Measurements from ENCODE around the gene TOM1L2.
"Not testable (repeated sequence)": the region's sequence is repeated elsewhere in the genome, so short reads cannot be mapped to it uniquely, and the experiment has no call there.

Gene TOM1L2

GRCh38 chr17:17816831-17817551, 155.2 kb downstream of the TOM1L2 start:
- DNase-seq: peak in 3 of 14 donors; percentile 22 to 44 (median 37)

GRCh38 chr17:17816240-17816814, 155.9 kb downstream of the TOM1L2 start:
- DNase-seq: peak in 2 of 14 donors; percentile 44 to 51

GRCh38 chr17:17815436-17816200, 156.6 kb downstream of the TOM1L2 start:
- peak in 7 of 14 donors; percentile 34 to 64 (median 52) for DNase-seq

- peak in 2 of 14 donors; percentile 44 to 69 for DNase-seq
Measured at GRCh38 chr17:17815062-17815406, 157.2 kb downstream of the TOM1L2 start.

- peak in 1 of 14 donors; percentile 55 for DNase-seq
Measured at GRCh38 chr17:17814162-17815061, 157.8 kb downstream of the TOM1L2 start.

GRCh38 chr17:17813725-17814095, 158.5 kb downstream of the TOM1L2 start:
- DNase-seq: no peak

GRCh38 chr17:17813055-17813724, 159.0 kb downstream of the TOM1L2 start:
- DNase-seq: no peak

GRCh38 chr17:17812211-17813054, 159.8 kb downstream of the TOM1L2 start:
- DNase-seq: peak in 10 of 14 donors; percentile 33 to 82 (median 52)

GRCh38 chr17:17811381-17812210, 160.6 kb downstream of the TOM1L2 start:
- DNase-seq: no peak

GRCh38 chr17:17810895-17811248, 161.3 kb downstream of the TOM1L2 start:
- no peak for DNase-seq

- DNase-seq: no peak
Measured at GRCh38 chr17:17810084-17810894, 161.9 kb downstream of the TOM1L2 start.

GRCh38 chr17:17809531-17810083, 162.6 kb downstream of the TOM1L2 start:
- DNase-seq: no peak

- DNase-seq: no peak
Measured at GRCh38 chr17:17808706-17809432, 163.3 kb downstream of the TOM1L2 start.

GRCh38 chr17:17808200-17808599, 164.0 kb downstream of the TOM1L2 start:
- not testable (repeated sequence) for DNase-seq

- DNase-seq: no peak
Measured at GRCh38 chr17:17807440-17807839, 164.8 kb downstream of the TOM1L2 start.

- DNase-seq: no peak
Measured at GRCh38 chr17:17806611-17807274, 165.5 kb downstream of the TOM1L2 start.

- DNase-seq: no peak
Measured at GRCh38 chr17:17806035-17806434, 166.2 kb downstream of the TOM1L2 start.

- no peak for DNase-seq
Measured at GRCh38 chr17:17805575-17805974, 166.6 kb downstream of the TOM1L2 start.

Measured in C1 segment of cervical spinal cord (tissue), 14 donors.